Kidney epithelial cell (primary cell): ENCODE data around the gene SLC26A11. TPM values are rescaled to one million over a fixed set of nuclear protein-coding genes. Genes with fewer than 3 reads are reported as not detected.

Source experiments
- DNase-seq: peaks from one replicate; pipeline ENCODE4 v3.0.0-alpha.2; 2010; ENCODE audit warnings: low read depth
- H3K27me3 ChIP-seq: 2 replicates; pipeline ENCODE4 v1.6.0; 2011; ENCODE audit warnings: low read length; ENCODE audit not compliant: control insufficient read depth, insufficient read depth
- H3K36me3 ChIP-seq: 2 replicates; pipeline ENCODE4 v1.5.1; 2011; ENCODE audit warnings: low read length; ENCODE audit not compliant: control insufficient read depth, insufficient read depth
- H3K4me3 ChIP-seq: 2 replicates; pipeline ENCODE4 v1.5.1; 2011; ENCODE audit warnings: low read depth, mild to moderate bottlenecking, control low read depth, low read length
- total RNA-seq: library from RNA; depleted of rRNA; stranded (reverse); fragments of >200 nt; gene quantifications from 2 replicates; pipeline ENCODE4 v1.2.3, GENCODE V29; 2015
- TF ChIP-seq, protein P1 (sequence below): IDR thresholded peaks from 2 replicates; pipeline ENCODE4 v1.5.1; 2011; ENCODE audit warnings: mild to moderate bottlenecking, moderate library complexity, low read length, control low read depth, inconsistent platforms; ENCODE audit not compliant: insufficient read depth, poor library complexity, severe bottlenecking

Gene SLC26A11
- total RNA-seq, 1 donor from 2014 or later, result 19.1 TPM

DNA sequence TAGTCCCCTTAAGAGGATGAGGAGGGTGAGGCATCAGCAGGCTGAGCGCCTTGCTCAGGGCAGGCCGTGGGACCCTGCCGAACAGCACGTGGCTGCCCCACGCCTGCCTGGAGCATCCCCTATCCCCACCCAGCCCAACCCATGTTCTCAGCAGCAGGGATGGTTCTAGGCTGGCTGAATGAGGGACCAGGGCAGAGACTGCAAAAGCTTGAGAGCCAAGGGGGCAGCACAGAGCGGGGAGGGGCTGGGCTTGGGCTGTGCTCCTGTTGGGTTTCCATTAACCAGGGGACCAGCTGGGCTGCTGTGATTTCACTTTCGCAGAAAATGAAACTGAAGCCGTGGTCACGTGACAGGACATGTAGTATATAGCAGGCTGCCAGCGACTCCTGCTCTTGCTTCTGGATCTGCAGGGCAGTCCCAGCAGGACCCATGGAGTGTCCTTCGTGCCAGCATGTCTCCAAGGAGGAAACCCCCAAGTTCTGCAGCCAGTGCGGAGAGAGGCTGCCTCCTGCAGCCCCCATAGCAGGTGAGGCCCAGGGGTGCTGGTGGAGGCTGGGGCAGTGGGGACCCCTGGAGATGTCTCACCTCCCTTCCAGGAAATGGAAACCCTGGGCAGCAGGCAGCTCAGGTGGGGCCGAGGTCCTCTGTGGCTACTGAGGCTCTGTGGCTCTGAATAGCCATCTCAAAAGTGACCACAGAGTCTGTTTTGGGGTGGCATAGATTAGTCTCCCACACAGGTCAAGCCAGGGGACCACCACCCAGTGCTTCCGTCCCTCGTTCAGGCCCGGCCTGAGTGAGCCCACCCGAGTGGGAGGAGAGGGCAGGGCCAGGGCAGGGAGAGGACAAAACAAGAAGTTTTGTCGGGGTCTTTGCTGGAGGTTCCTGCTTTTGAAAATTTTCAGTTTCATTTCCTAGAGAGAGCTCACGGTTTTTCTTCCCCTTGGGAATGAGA is 43.3 kb downstream of the SLC26A11 start:
- no peaks in the 10 kb centered on the region for H3K27me3 ChIP-seq
- H3K4me3 ChIP-seq, result peak overlapping the region; percentile 30
- DNase-seq, result peak; percentile 84
- no peaks in the 10 kb centered on the region for H3K36me3 ChIP-seq
- TF ChIP-seq, protein P1, sequence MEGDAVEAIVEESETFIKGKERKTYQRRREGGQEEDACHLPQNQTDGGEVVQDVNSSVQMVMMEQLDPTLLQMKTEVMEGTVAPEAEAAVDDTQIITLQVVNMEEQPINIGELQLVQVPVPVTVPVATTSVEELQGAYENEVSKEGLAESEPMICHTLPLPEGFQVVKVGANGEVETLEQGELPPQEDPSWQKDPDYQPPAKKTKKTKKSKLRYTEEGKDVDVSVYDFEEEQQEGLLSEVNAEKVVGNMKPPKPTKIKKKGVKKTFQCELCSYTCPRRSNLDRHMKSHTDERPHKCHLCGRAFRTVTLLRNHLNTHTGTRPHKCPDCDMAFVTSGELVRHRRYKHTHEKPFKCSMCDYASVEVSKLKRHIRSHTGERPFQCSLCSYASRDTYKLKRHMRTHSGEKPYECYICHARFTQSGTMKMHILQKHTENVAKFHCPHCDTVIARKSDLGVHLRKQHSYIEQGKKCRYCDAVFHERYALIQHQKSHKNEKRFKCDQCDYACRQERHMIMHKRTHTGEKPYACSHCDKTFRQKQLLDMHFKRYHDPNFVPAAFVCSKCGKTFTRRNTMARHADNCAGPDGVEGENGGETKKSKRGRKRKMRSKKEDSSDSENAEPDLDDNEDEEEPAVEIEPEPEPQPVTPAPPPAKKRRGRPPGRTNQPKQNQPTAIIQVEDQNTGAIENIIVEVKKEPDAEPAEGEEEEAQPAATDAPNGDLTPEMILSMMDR, result no peak

DNA sequence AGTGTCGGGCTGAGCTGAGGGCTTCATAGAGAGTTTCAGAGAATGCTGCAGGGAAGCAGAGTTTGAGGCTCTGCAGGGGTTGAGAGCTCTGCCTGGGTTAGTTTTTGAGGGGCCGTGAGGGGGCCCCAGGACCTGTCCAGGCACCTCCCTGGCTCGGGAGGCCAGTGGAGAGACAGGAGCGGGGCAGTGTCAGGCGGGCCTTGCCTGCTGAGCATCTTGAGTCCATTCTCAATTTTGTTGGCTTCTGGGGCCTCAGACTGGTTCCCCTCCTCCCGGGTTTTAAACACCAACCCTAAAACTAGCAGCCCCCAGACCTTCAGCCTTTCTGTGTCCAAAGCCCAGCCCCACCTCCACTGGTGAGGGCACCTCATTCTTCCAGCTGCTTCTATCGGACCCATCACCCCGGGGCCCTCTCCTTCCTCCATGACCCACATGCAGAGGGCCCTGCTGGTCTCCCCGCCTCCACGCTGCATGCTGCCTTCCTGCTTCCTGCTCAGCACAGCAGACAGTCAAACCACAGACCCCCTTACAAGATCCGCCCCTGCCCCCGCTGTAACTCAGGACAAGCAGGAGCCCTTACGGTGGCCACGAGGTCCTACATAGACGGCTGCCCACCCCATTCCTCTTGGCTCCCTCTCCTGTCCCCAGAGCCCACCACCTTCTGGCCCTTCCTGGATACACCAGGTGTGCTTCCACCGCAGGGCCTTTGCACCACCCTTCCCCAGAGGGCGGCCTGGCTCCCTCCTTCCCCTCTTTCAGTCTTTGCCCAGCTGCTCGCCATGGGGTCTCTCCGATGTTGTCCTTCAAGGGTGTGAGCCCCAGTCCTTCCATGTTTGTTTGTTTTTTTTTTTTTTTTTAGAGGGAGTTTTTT is 44.2 kb downstream of the SLC26A11 start:
- TF ChIP-seq, protein P1, result no peak
- DNase-seq, result no peak
- H3K36me3 ChIP-seq, result peaks cover 2% of the 10 kb centered on the region
- H3K4me3 ChIP-seq, result peak overlapping the region; percentile 30
- H3K27me3 ChIP-seq, result no peaks in the 10 kb centered on the region

DNA sequence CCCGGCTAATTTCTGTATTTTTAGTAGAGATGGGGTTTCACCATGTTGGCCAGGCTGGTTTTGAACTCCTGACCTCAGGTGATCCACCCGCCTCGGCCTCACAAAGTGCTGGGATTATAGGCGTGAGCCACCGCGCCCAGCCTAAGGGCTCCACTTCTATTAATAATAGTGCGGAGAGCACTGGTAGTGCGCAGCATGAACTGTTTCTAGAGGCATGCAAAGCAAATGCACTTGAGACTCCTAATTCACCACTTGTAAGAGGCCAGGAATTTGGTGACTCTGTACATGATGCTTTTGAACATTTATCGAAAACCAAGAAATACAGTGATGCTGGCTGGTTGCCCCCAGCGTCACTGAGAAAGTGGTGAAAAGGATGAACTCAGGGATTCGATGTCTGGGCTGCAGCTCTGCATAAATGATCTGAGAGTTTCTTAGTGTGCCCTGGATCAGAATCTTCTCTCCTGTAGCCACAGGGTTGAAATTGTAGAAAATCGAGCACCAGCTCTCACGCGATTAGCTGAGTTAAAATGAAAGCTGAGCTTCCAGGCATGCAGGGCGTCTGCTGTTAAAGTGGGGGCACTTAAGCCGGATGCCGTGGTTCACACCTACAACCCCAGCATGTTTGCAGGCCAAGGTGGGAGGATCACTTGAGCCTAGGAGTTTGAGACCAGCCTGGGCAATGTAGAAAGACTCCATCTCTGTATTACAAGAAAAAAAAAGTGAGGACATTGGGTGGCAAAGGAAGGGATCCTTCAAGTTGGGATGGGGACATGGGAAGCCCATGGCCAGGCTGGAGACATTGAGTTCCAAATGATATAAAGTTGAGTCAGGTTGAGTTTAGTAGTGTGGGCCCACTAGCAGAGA is 45.2 kb downstream of the SLC26A11 start:
- TF ChIP-seq, protein P1, result no peak
- peaks cover 6% of the 10 kb centered on the region for H3K36me3 ChIP-seq
- no peak for DNase-seq

DNA sequence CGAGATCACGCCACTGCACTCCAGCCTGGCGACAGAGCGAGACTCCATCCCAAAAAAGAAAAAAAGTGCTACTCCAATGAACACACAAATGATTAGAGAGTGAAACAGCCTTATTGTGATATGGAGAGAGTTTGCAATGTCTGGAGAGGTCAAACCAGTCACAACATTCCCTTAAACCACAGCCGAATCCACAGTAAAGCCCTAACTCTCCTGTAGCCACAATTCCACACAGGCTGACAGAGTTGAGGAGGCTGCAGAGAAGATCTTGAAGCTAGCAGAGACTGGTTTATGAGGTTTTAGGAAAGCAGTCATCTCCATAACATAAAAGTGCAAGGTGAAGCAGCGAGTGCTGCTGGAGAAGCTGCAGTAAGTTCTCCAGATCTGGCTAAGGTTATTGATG is 47.2 kb downstream of the SLC26A11 start:
- DNase-seq, result no peak
- H3K27me3 ChIP-seq, result no peaks in the 10 kb centered on the region
- TF ChIP-seq, protein P1, result no peak
- no peak overlapping the region for H3K4me3 ChIP-seq
- H3K36me3 ChIP-seq, result peaks cover 6% of the 10 kb centered on the region

More for the DNA sequence above, 45.2 kb downstream of the SLC26A11 start:
- H3K27me3 ChIP-seq, result no peaks in the 10 kb centered on the region
- no peak overlapping the region for H3K4me3 ChIP-seq

DNA sequence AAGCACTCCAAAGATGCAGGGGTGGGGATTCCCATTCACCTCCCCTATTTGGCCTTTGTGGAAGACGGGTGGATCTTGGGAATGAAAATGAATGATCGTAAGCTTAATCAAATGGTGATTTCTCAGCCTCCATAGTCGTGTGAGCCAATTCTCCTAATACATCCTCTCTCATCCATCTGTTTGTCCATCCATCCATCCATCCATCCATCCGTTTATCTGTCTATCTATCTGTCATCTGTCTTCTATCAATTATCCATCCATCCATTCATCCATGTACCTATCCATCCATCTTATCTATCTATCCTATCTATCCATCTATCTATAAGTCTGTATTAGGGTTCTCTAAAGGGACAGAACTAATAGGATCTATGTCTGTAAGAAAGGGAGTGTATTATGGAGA is 48.2 kb downstream of the SLC26A11 start:
- Histone ChIP-seq H3K27me3 (no peaks in the 10 kb centered on the region), H3K4me3 (no peak overlapping the region), H3K36me3 (peaks cover 6% of the 10 kb centered on the region)
- DNase-seq, result no peak
- TF ChIP-seq, protein P1, result no peak
